ENCODE results near the gene AK3. TPM values are rescaled to one million over a fixed set of nuclear protein-coding genes. Genes with fewer than 3 reads are reported as not detected.

Gene AK3
- total and polyA plus RNA-seq, 2 of the 8 experiments (the other 6 are each of a cell fraction or from before 2014, with no cell fraction given), result 8.9 to 30.0 TPM

- H3K27ac ChIP-seq (ENCODE audit: low read depth, low read length), result no peak overlapping the region
- peak overlapping the region; percentile 46 for H3K56ac ChIP-seq (replicated peaks; ENCODE audit: insufficient read length, low read depth, low read length)
- H3K18ac ChIP-seq (ENCODE audit: extremely low read depth, low read length), result no peak overlapping the region; the same call in 1 of the 2 replicates
- H4K8ac ChIP-seq (ENCODE audit: extremely low read depth, insufficient read depth, low read length), result peak overlapping the region; percentile 91
- no peak overlapping the region for H2BK20ac ChIP-seq (ENCODE audit: low read length)
- H3K23ac ChIP-seq (ENCODE audit: insufficient read length), result no peak overlapping the region
- peak overlapping the region; percentile 58 to 87 (median 76) for H3K4me3 ChIP-seq (ENCODE audit: extremely low read depth in 1 of 4, insufficient read depth in 2 of 4, low read depth in 3 of 4, low read length in 4 of 4)
- TF ChIP-seq POLR2AphosphoS5 (IDR thresholded peaks at IDR 0.05; ENCODE audit: low read depth, low read length) (no peak), RBBP5 (IDR thresholded peaks at IDR 0.05; ENCODE audit: borderline replicate concordance, low read depth, low read length) (0 out of 2 replicates have a peak, but pooled peaks have one; percentile 32), ZNF274 (IDR thresholded peaks at IDR 0.05; ENCODE audit: borderline replicate concordance, extremely low read depth, low read length) (no peak), SP2 (IDR thresholded peaks at IDR 0.05; ENCODE audit: low read length) (no peak), HDAC2 (IDR thresholded peaks at IDR 0.05; ENCODE audit: borderline replicate concordance in 1 of 2, low read depth in 2 of 2, low read length in 2 of 2) (0 out of 4 replicates have a peak, but pooled peaks of 1 of the 2 experiments have one; percentile 2), SP4 (IDR thresholded peaks at IDR 0.05; ENCODE audit: low read length) (no peak), ASH2L (IDR thresholded peaks at IDR 0.05; ENCODE audit: low read length) (peak; percentile 84), RFX5 (IDR thresholded peaks at IDR 0.05; ENCODE audit: borderline replicate concordance, low read depth, low read length) (no peak), MAX (IDR thresholded peaks at IDR 0.05) (0 out of 2 replicates have a peak, but pooled peaks have one; percentile 9)
- TF ChIP-seq, protein P1, sequence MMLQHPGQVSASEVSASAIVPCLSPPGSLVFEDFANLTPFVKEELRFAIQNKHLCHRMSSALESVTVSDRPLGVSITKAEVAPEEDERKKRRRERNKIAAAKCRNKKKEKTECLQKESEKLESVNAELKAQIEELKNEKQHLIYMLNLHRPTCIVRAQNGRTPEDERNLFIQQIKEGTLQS (IDR thresholded peaks at IDR 0.05; ENCODE audit: insufficient read depth, low read depth, low read length), result no peak
- peak overlapping the region; percentile 42 to 70 (median 64) for H3K9ac ChIP-seq (replicated peaks in 1 of 4; ENCODE audit: extremely low read depth in 1 of 4, low read depth in 3 of 4, low read length in 3 of 4)
- no peak overlapping the region for H4K91ac ChIP-seq (replicated peaks; ENCODE audit: insufficient read length, low read length)
- POLR2A ChIA-PET (ENCODE audit: partially characterized antibody), result interaction anchor here (0.6 to 2.8 kb wide), 9 partner anchors 9 to 244 kb away, joined by 3 to 14 read pairs (median 4); partner anchors contain the start of genes JAK2, PLPP6, RCL1 and SPATA6L
- 4% methylated on average over 33 of the region's 54 CpGs; no CpG with 5 or more reads in 1 of the 2 experiments for WGBS, 2 experiments (ENCODE audit: extremely low coverage in 1 of 2, insufficient coverage in 1 of 2, insufficient read length in 1 of 2, insufficient replicate concordance in 2 of 2, low coverage in 1 of 2, low lambda C conversion rate in 2 of 2, missing lambda C conversion rate in 1 of 2)
- peaks cover 0 to 1% of the 10 kb centered on the region in 2 experiments for H4K20me1 ChIP-seq (replicated peaks in 1 of 2; ENCODE audit: control insufficient read depth in 1 of 2, insufficient read depth in 2 of 2, low read length in 2 of 2)
- peaks cover 0 to 24% of the 10 kb centered on the region in 2 experiments; a peak in 2 of 4 replicates for H3K79me2 ChIP-seq (ENCODE audit: control insufficient read depth in 1 of 2, insufficient read depth in 2 of 2, low read length in 2 of 2)
- H3K27me3 ChIP-seq (replicated peaks in 1 of 4; ENCODE audit: control insufficient read depth in 3 of 4, extremely low read depth in 1 of 4, insufficient read depth in 3 of 4, low read length in 3 of 4), result no peaks in the 10 kb centered on the region
- H2BK12ac ChIP-seq (ENCODE audit: low read depth, low read length), result peak overlapping the region; percentile 82; the same call in 1 of the 2 replicates
- peaks cover 8% of the 10 kb centered on the region; the same call in 1 of the 2 replicates for H3K23me2 ChIP-seq (ENCODE audit: low read depth, low read length)
- H2AFZ ChIP-seq (ENCODE audit: low read length), result peak overlapping the region; percentile 26; the same call in 1 of the 2 replicates
- no peak for FAIRE-seq
- H2BK15ac ChIP-seq (ENCODE audit: low read length), result peak overlapping the region; percentile 99; the same call in 1 of the 2 replicates
- peak overlapping the region; percentile 69 to 75 for H3K4me2 ChIP-seq (ENCODE audit: insufficient read depth in 1 of 2, low read depth in 2 of 2, low read length in 2 of 2)
- no peak overlapping the region for H3K4ac ChIP-seq (replicated peaks; ENCODE audit: insufficient read length, low read depth, low read length)
- no peaks in the 10 kb centered on the region; the same call in 1 of the 2 replicates for H3K79me1 ChIP-seq (ENCODE audit: low read depth, low read length)
- no peaks in the 10 kb centered on the region for H3K36me3 ChIP-seq (ENCODE audit: control insufficient read depth in 2 of 4, insufficient read depth in 4 of 4, low read length in 3 of 4)
- peaks cover 0 to 3% (median 0%) of the 10 kb centered on the region in 4 experiments; a peak in 4 of 7 replicates for H3K4me1 ChIP-seq (replicated peaks in 1 of 4; ENCODE audit: control insufficient read depth in 3 of 4, insufficient read depth in 4 of 4, low read length in 3 of 4)
- no peak overlapping the region for H2AK5ac ChIP-seq (ENCODE audit: low read depth, low read length)
- CTCF ChIA-PET (ENCODE audit: partially characterized antibody), result interaction anchor here (1.0 to 2.1 kb wide), 10 partner anchors 8 to 241 kb away, joined by 3 to 13 read pairs (median 4); partner anchors contain the start of genes PLPP6 and SPATA6L
- no peak overlapping the region for H2BK120ac ChIP-seq (replicated peaks; ENCODE audit: low read depth, low read length)
- DNase-seq (ENCODE audit: low read depth in 1 of 2, low spot score in 2 of 2), result peak in 1 of 2 experiments; percentile 79
- H4K5ac ChIP-seq (ENCODE audit: insufficient read length, low read depth, low read length), result peak overlapping the region; percentile 77
- H2BK5ac ChIP-seq (ENCODE audit: low read depth, low read length), result peak overlapping the region; percentile 48
- H3K14ac ChIP-seq (ENCODE audit: insufficient read length), result no peak overlapping the region
- no peaks in the 10 kb centered on the region for H3K9me3 ChIP-seq (ENCODE audit: insufficient read depth in 2 of 2, low read depth in 1 of 2, low read length in 1 of 2)
Measured at GRCh38 chr9:4741365-4742089, 525 bp upstream of the AK3 start.

All from H1 (cell line).